8988T (cell line): ENCODE data around the gene CHRNA1.

Experiments
- DNase-seq: peaks from one replicate; pipeline ENCODE4 v3.0.0; 2011

The CHRNA1 gene

GRCh38 chr2:174764280-174765255 lies at the start of gene CHRNA1:
Gene CHRNA1, minus strand, starts transcription at chr2:174764472. Its CDS starts 78 bp downstream, at chr2:174764394.
- DNase-seq, result no peak

- no peak for DNase-seq
These were observed 47.8 kb upstream of the CHRNA1 start for GRCh38 chr2:174812037-174812436.

GRCh38 chr2:174807931-174808330 lies 43.7 kb upstream of the CHRNA1 start:
- no peak for DNase-seq

GRCh38 chr2:174805803-174806202 lies 41.5 kb upstream of the CHRNA1 start:
- DNase-seq, result no peak

GRCh38 chr2:174802459-174802858 lies 38.2 kb upstream of the CHRNA1 start:
- no peak for DNase-seq

- DNase-seq, result no peak
These were observed 36.3 kb upstream of the CHRNA1 start for GRCh38 chr2:174800436-174801205.

- DNase-seq, result no peak
These were observed 34.5 kb upstream of the CHRNA1 start for GRCh38 chr2:174798801-174799200.

GRCh38 chr2:174797781-174798276 lies 33.6 kb upstream of the CHRNA1 start:
- no peak for DNase-seq

- DNase-seq, result no peak
These were observed 32.1 kb upstream of the CHRNA1 start for GRCh38 chr2:174796319-174796771.

- DNase-seq, result no peak
These were observed 30.6 kb upstream of the CHRNA1 start for GRCh38 chr2:174794851-174795374.

GRCh38 chr2:174792309-174793025 lies 28.2 kb upstream of the CHRNA1 start:
- DNase-seq, result no peak

GRCh38 chr2:174791746-174792280 lies 27.5 kb upstream of the CHRNA1 start:
- DNase-seq, result no peak

- no peak for DNase-seq
These were observed 26.7 kb upstream of the CHRNA1 start for GRCh38 chr2:174791020-174791419.

GRCh38 chr2:174789001-174789400 lies 24.7 kb upstream of the CHRNA1 start:
- no peak for DNase-seq

GRCh38 chr2:174788291-174788929 lies 24.1 kb upstream of the CHRNA1 start:
- DNase-seq, result no peak

GRCh38 chr2:174787487-174788205 lies 23.4 kb upstream of the CHRNA1 start:
- no peak for DNase-seq

GRCh38 chr2:174786066-174786725 lies 21.9 kb upstream of the CHRNA1 start:
- DNase-seq, result no peak

GRCh38 chr2:174785481-174785880 lies 21.2 kb upstream of the CHRNA1 start:
- no peak for DNase-seq

GRCh38 chr2:174784909-174785308 lies 20.6 kb upstream of the CHRNA1 start:
- no peak for DNase-seq

GRCh38 chr2:174784316-174784715 lies 20.0 kb upstream of the CHRNA1 start:
- no peak for DNase-seq
